GM23248 (cell line): ENCODE measurements around the gene ZNF333. TPM values are rescaled to one million over a fixed set of nuclear protein-coding genes. Genes with fewer than 3 reads are reported as not detected.

Source experiments
- DNase-seq: peaks from one replicate; pipeline ENCODE4 v3.0.0-alpha.2; 2015
- H2AFZ ChIP-seq: fragments of 200-600 bp; sonication (generic); 2 replicates; pipeline ENCODE4 v1.6.1; 2016; ENCODE audit warnings: antibody characterized with exemption
- H3F3A ChIP-seq: fragments of 200-600 bp; sonication (generic); 2 replicates; pipeline ENCODE4 v1.6.1; 2016; ENCODE audit warnings: mild to moderate bottlenecking, antibody characterized with exemption, mixed run types; ENCODE audit not compliant: insufficient read depth
- H3K27ac ChIP-seq: fragments of 200-600 bp; sonication (generic); 2 replicates; pipeline ENCODE4 v1.5.1; 2016; ENCODE audit warnings: mild to moderate bottlenecking
- H3K27me3 ChIP-seq: fragments of 200-600 bp; sonication (generic); replicated peaks from 2 replicates; pipeline ENCODE4 v1.6.1; 2016; ENCODE audit warnings: mild to moderate bottlenecking; ENCODE audit not compliant: insufficient read depth
- H3K36me3 ChIP-seq: fragments of 200-600 bp; sonication (generic); 2 replicates; pipeline ENCODE4 v1.6.1; 2016; ENCODE audit warnings: low read depth, mild to moderate bottlenecking
- H3K4me1 ChIP-seq: fragments of 200-600 bp; sonication (generic); 2 replicates; pipeline ENCODE4 v1.6.1; 2016; ENCODE audit warnings: mild to moderate bottlenecking; ENCODE audit not compliant: insufficient read depth
- H3K4me2 ChIP-seq: fragments of 200-600 bp; sonication (generic); one replicate; pipeline ENCODE4 v1.6.1; 2016; ENCODE audit warnings: mild to moderate bottlenecking; ENCODE audit not compliant: unreplicated experiment
- H3K4me3 ChIP-seq: fragments of 200-600 bp; sonication (generic); 2 replicates; pipeline ENCODE4 v1.5.1; 2016; ENCODE audit warnings: mild to moderate bottlenecking
- H3K79me2 ChIP-seq: fragments of 200-600 bp; sonication (generic); 2 replicates; pipeline ENCODE4 v1.6.1; 2016; ENCODE audit warnings: mild to moderate bottlenecking; ENCODE audit not compliant: insufficient read depth
- H3K9ac ChIP-seq: fragments of 200-600 bp; sonication (generic); 2 replicates; pipeline ENCODE4 v1.6.1; 2016; ENCODE audit warnings: mild to moderate bottlenecking
- H3K9me2 ChIP-seq: fragments of 200-600 bp; sonication (generic); 2 replicates; pipeline ENCODE4 v1.6.1; 2016; ENCODE audit warnings: mixed run types, mild to moderate bottlenecking, moderate library complexity; ENCODE audit not compliant: insufficient read depth
- H3K9me3 ChIP-seq: fragments of 200-600 bp; sonication (generic); one replicate; pipeline ENCODE4 v1.6.1; 2017; ENCODE audit warnings: low read depth
- H4K20me1 ChIP-seq: fragments of 200-600 bp; sonication (generic); 2 replicates; pipeline ENCODE4 v1.6.0; 2016; ENCODE audit not compliant: insufficient read depth
- EZH2 ChIP-seq: fragments of 200-600 bp; sonication (generic); IDR thresholded peaks from 2 replicates; pipeline ENCODE4 v1.6.1; 2018; ENCODE audit warnings: antibody characterized with exemption, mild to moderate bottlenecking; ENCODE audit not compliant: insufficient read depth, poor library complexity, severe bottlenecking
- EZH2phosphoT487 ChIP-seq: fragments of 200-600 bp; sonication (generic); IDR thresholded peaks from 2 replicates; pipeline ENCODE4 v1.6.1; 2018; ENCODE audit warnings: antibody characterized with exemption, moderate library complexity, mild to moderate bottlenecking, low read depth; ENCODE audit not compliant: insufficient read depth
- WGBS, 2 experiments: methylation state at CpG; one replicate each; pipeline ENCODE4 v1.1.6; 2015 to 2017; ENCODE audit warnings: low lambda C conversion rate in 2 of 2, low coverage in 1 of 2; ENCODE audit errors: missing lambda C conversion rate in 2 of 2; 5-methylcytosine and 5-hydroxymethylcytosine counted together
- in situ Hi-C: fragments of 300-500 bp; cut with MboI; formaldehyde crosslinking; loops from 2 replicates; pipeline ENCODE4 v1.15.0; 2020
- polyA plus RNA-seq: library from polyadenylated mRNA; unstranded; fragments of >200 nt; fragmentation: Nextera tagmentation; extraction: Ambion mirVana; gene quantifications from 2 replicates; pipeline ENCODE4 v1.2.1, GENCODE V29; 2016
- total RNA-seq: library from RNA; depleted of rRNA; stranded (reverse); fragments of >200 nt; shearing (Covaris generic); gene quantifications from 2 replicates; pipeline ENCODE4 v1.2.3, GENCODE V29; 2014

ZNF333 gene
- total and polyA plus RNA-seq, 2 experiments from 2014 or later: 10.4 to 26.3 TPM

GRCh38 chr19:14718522-14719116 is 28.8 kb downstream of the ZNF333 start:
- TF ChIP-seq EZH2: no peak
- no peak for TF ChIP-seq EZH2phosphoT487
- Histone ChIP-seq H3K79me2 (no peaks in the 10 kb centered on the region), H4K20me1 (no peaks in the 10 kb centered on the region), H3K9ac (no peak overlapping the region), H3K27me3 (no peaks in the 10 kb centered on the region), H3K4me3 (peak overlapping the region; percentile 13; the same call in 1 of the 2 replicates), H2AFZ (no peak overlapping the region), H3K4me2 (no peak overlapping the region), H3K4me1 (no peaks in the 10 kb centered on the region), H3K27ac (no peak overlapping the region), H3K9me3 (peaks cover 3% of the 10 kb centered on the region), H3F3A (peaks cover 7% of the 10 kb centered on the region; the same call in 1 of the 2 replicates), H3K36me3 (peaks cover 78% of the 10 kb centered on the region), H3K9me2 (no peaks in the 10 kb centered on the region)
- peak; percentile 6 for DNase-seq
- WGBS, 2 experiments: 91 to 93% methylated on average over 18 of the region's 18 CpGs
- in situ Hi-C loops: no loop called here

GRCh38 chr19:14719162-14719561 is 29.3 kb downstream of the ZNF333 start:
- Histone ChIP-seq H3K27ac (no peak overlapping the region), H3K27me3 (no peaks in the 10 kb centered on the region), H3K9ac (no peak overlapping the region), H3F3A (peaks cover 7% of the 10 kb centered on the region; the same call in 1 of the 2 replicates), H3K4me1 (no peaks in the 10 kb centered on the region), H4K20me1 (no peaks in the 10 kb centered on the region), H3K4me2 (no peak overlapping the region), H3K79me2 (no peaks in the 10 kb centered on the region), H3K9me2 (no peaks in the 10 kb centered on the region), H3K36me3 (peaks cover 81% of the 10 kb centered on the region), H2AFZ (no peak overlapping the region), H3K9me3 (peaks cover 3% of the 10 kb centered on the region), H3K4me3 (peak overlapping the region; percentile 13; the same call in 1 of the 2 replicates)
- in situ Hi-C loops: no loop called here
- DNase-seq: no peak
- WGBS, 2 experiments: 95 to 100% methylated on average over 3 of the region's 3 CpGs
- no peak for TF ChIP-seq EZH2
- no peak for TF ChIP-seq EZH2phosphoT487

GRCh38 chr19:14722127-14722526 is 32.3 kb downstream of the ZNF333 start:
- Histone ChIP-seq H3K9me3 (peaks cover 3% of the 10 kb centered on the region), H4K20me1 (no peaks in the 10 kb centered on the region), H3K9me2 (no peaks in the 10 kb centered on the region), H3K9ac (no peak overlapping the region), H3K27ac (no peak overlapping the region), H3K4me1 (no peaks in the 10 kb centered on the region), H3K36me3 (peaks cover 63% of the 10 kb centered on the region), H3K79me2 (no peaks in the 10 kb centered on the region), H3K4me2 (no peak overlapping the region), H3F3A (peaks cover 7% of the 10 kb centered on the region; the same call in 1 of the 2 replicates), H3K4me3 (no peak overlapping the region), H3K27me3 (no peaks in the 10 kb centered on the region), H2AFZ (no peak overlapping the region)
- TF ChIP-seq EZH2 (no peak), EZH2phosphoT487 (no peak)
- in situ Hi-C loops: no loop called here
- WGBS, 2 experiments: 76 to 79% methylated on average over 2 of the region's 2 CpGs
- DNase-seq: no peak

GRCh38 chr19:14728595-14728994 is 38.7 kb downstream of the ZNF333 start:
- no peaks in the 10 kb centered on the region for H3K9me2 ChIP-seq
- H4K20me1 ChIP-seq: no peaks in the 10 kb centered on the region
- H3K9me3 ChIP-seq: no peaks in the 10 kb centered on the region
- H3K9ac ChIP-seq: no peak overlapping the region
- H3K27ac ChIP-seq: no peak overlapping the region
- no peak overlapping the region for H3K4me2 ChIP-seq
- H3K4me3 ChIP-seq: no peak overlapping the region
- no peak for DNase-seq
- WGBS, 2 experiments: 50% methylated on average over 7 of the region's 7 CpGs
- H3K79me2 ChIP-seq: no peaks in the 10 kb centered on the region
- in situ Hi-C loops: no loop called here
- H3K27me3 ChIP-seq: no peaks in the 10 kb centered on the region
- H3K4me1 ChIP-seq: no peaks in the 10 kb centered on the region
- H2AFZ ChIP-seq: no peak overlapping the region
- no peaks in the 10 kb centered on the region for H3F3A ChIP-seq
- 0 out of 2 replicates have a peak, but pooled peaks cover 3% of the 10 kb centered on the region for H3K36me3 ChIP-seq
- no peak for TF ChIP-seq EZH2phosphoT487
